ENCODE results near the gene OBSL1.

- TF ChIP-seq, protein P1, sequence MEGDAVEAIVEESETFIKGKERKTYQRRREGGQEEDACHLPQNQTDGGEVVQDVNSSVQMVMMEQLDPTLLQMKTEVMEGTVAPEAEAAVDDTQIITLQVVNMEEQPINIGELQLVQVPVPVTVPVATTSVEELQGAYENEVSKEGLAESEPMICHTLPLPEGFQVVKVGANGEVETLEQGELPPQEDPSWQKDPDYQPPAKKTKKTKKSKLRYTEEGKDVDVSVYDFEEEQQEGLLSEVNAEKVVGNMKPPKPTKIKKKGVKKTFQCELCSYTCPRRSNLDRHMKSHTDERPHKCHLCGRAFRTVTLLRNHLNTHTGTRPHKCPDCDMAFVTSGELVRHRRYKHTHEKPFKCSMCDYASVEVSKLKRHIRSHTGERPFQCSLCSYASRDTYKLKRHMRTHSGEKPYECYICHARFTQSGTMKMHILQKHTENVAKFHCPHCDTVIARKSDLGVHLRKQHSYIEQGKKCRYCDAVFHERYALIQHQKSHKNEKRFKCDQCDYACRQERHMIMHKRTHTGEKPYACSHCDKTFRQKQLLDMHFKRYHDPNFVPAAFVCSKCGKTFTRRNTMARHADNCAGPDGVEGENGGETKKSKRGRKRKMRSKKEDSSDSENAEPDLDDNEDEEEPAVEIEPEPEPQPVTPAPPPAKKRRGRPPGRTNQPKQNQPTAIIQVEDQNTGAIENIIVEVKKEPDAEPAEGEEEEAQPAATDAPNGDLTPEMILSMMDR (IDR thresholded peaks at IDR 0.05) = no peak
- no peak for TF ChIP-seq POLR2A (IDR thresholded peaks at IDR 0.05)
Observed at GRCh38 chr2:219563271-219563928, 7.9 kb downstream of the OBSL1 start.

Data from testis (tissue), 2 donors.